MCF 10A (cell line): ENCODE results near the gene CCDC28A. TPM values are rescaled to one million over a fixed set of nuclear protein-coding genes. Genes with fewer than 3 reads are reported as not detected.

ENCODE experiments used
- BruUV-seq: library from RNA; stranded (reverse); fragments of 400-500 nt; replicated peaks from 2 replicates; lab custom pipeline; 2021; lab: Mats Ljungman, UMichigan
- CTCF ChIA-PET: fragments of 300-600 bp; sonication (Branson Sonifier 250); formaldehyde crosslinking; extraction: SDS; loops from one replicate; lab custom pipeline; 2021; ENCODE audit warnings: antibody characterized with exemption, inconsistent platforms; lab: Yijun Ruan, JAX
- POLR2A ChIA-PET: fragments of 300-600, 350-650 bp; sonication (Branson Sonifier 250); formaldehyde crosslinking; extraction: SDS; loops from one replicate; lab custom pipeline; 2020; ENCODE audit warnings: antibody characterized with exemption, inconsistent platforms; lab: Yijun Ruan, JAX
- DNase-seq: peaks from one replicate; pipeline ENCODE4 v3.0.0-alpha.2; 2018; ENCODE audit not compliant: unreplicated experiment
- H3K27ac Mint-ChIP-seq: one replicate; pipeline ENCODE4 v1.8.0; 2022; ENCODE audit warnings: mild to moderate bottlenecking, low read depth, mixed read lengths; ENCODE audit not compliant: unreplicated experiment
- H3K27me3 Mint-ChIP-seq: one replicate; pipeline ENCODE4 v1.8.0; 2022; ENCODE audit warnings: mixed read lengths; ENCODE audit not compliant: insufficient read depth, unreplicated experiment
- H3K36me3 Mint-ChIP-seq: one replicate; pipeline ENCODE4 v1.8.0; 2022; ENCODE audit warnings: mild to moderate bottlenecking, moderate library complexity, mixed read lengths; ENCODE audit not compliant: insufficient read depth, unreplicated experiment
- H3K4me1 Mint-ChIP-seq: one replicate; pipeline ENCODE4 v1.8.0; 2022; ENCODE audit warnings: mixed read lengths; ENCODE audit not compliant: insufficient read depth, unreplicated experiment
- H3K4me3 Mint-ChIP-seq: one replicate; pipeline ENCODE4 v1.8.0; 2022; ENCODE audit warnings: mild to moderate bottlenecking, moderate library complexity, mixed read lengths; ENCODE audit not compliant: unreplicated experiment
- H3K9me3 Mint-ChIP-seq: one replicate; pipeline ENCODE4 v1.8.0; 2022; ENCODE audit warnings: mixed read lengths; ENCODE audit not compliant: unreplicated experiment
- CTCF ChIP-seq: fragments of 200-600 bp; IDR thresholded peaks from one replicate; pipeline ENCODE4 v1.8.0; 2022; ENCODE audit warnings: antibody characterized with exemption, mild to moderate bottlenecking; ENCODE audit not compliant: unreplicated experiment
- intact Hi-C: fragments of 100-400 bp; cut with micrococcal nuclease; formaldehyde crosslinking; loops from 2 replicates; pipeline ENCODE4 v1.14.1; 2022
- total RNA-seq: library from RNA; stranded (reverse); gene quantifications from 2 replicates; pipeline ENCODE4 v1.2.3, GENCODE V29; 2022

CCDC28A gene
- total RNA-seq, 1 experiment from 2014 or later: 15.8 TPM

DNA sequence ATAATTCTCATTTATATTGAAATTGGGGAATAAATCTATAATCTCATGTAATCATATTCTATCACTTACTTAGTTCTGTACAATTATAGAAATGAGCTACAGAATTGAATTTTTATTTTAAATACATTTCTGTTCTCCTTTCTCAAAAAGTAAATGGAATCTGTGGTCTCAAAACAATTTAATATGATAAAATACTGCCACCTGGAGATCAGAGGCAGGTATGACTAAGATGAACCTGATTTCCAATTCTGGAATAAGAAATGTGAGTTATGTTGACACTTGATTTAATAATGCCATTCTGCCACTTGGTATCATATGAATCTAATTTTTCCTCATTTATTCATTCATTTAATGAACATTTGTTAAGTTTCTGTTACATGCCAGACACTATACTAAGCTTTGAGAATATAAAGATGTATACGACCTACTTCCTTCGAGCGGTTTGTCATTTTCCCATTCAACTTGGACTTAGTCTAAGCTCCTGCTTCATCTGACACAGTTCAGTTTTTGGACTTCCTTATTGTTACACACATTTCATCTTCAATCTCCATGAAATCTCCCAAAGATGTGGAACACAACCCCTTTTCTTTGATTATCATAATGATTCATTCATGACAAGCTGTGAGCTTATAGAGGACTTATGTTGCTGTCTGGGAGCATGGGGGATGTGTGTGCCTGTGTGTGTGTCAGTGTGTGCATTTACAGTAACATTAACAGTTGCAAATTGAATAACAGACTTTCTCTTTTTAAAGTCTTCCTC, 7.5 kb upstream of the CCDC28A start:
- ChIA-PET POLR2A (interaction anchor here (0.7 to 1.3 kb wide), 4 partner anchors 75 to 179 kb away, joined by 3 to 4 read pairs (median 3); no protein-coding TSS in a partner anchor), CTCF (interaction anchor here (0.5 to 7.1 kb wide), 35 partner anchors 8 to 759 kb away, joined by 3 to 153 read pairs (median 3); no protein-coding TSS in a partner anchor)
- intact Hi-C loops: loop anchor here (1.0 to 5.0 kb wide), 5 partner anchors 73 to 650 kb away; no protein-coding TSS in a partner anchor
- peak; percentile 43 for TF ChIP-seq CTCF
- Mint-ChIP-seq H3K4me3 (no peak overlapping the region), H3K36me3 (no peaks in the 10 kb centered on the region), H3K4me1 (no peaks in the 10 kb centered on the region), H3K27me3 (no peaks in the 10 kb centered on the region), H3K9me3 (no peaks in the 10 kb centered on the region), H3K27ac (no peak overlapping the region)
- DNase-seq: peak; percentile 47
- BruUV-seq: no TSS peak

- CTCF ChIA-PET: interaction anchor here (0.5 to 4.3 kb wide), 6 partner anchors 67 to 1842 kb away, joined by 3 to 34 read pairs (median 4); no protein-coding TSS in a partner anchor
- H3K4me3 Mint-ChIP-seq: no peak overlapping the region
- no peak for DNase-seq
- H3K4me1 Mint-ChIP-seq: no peaks in the 10 kb centered on the region
- TF ChIP-seq CTCF: no peak
- no peaks in the 10 kb centered on the region for H3K27me3 Mint-ChIP-seq
- no peaks in the 10 kb centered on the region for H3K36me3 Mint-ChIP-seq
- no TSS peak for BruUV-seq
- POLR2A ChIA-PET: interaction anchor here (0.7 kb wide), 1 partner anchor 179 kb away, joined by 3 read pairs; no protein-coding TSS in a partner anchor
- intact Hi-C loops: loop anchor here (5.0 kb wide), 1 partner anchor 252 kb away; no protein-coding TSS in a partner anchor
- H3K9me3 Mint-ChIP-seq: no peaks in the 10 kb centered on the region
- no peak overlapping the region for H3K27ac Mint-ChIP-seq
Observed at GRCh38 chr6:138769102-138769676, 4.4 kb upstream of the CCDC28A start.

DNA sequence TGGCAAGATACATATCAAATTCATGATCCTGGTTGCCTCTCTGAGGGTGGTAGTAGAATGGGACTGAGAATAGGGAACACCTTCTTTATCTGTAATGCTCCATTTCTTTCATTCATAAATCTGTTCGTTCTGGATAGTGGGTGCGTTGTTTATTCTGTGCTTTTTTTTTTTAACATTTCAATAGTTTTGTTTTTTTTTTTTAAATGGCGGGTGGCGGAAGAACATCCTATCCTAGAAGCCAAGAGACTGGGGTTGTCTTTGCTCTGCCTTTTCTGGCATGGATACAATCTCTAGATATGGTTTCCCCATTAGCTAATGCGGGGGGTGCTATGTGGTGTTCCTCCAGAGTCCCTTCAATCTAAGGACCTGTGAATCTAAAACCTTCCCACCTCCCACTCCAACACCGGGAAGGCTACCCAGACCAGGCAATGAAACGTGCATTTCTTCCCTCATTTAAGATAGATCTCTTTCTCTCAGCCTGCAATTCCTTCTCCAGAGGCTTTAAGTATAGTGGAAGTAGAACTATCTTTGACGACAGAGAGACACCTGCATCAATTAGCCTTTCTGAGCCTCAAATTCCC, 883 bp upstream of the CCDC28A start:
- no peaks in the 10 kb centered on the region for H3K9me3 Mint-ChIP-seq
- no peak for DNase-seq
- ChIA-PET CTCF (interaction anchor here (0.6 to 2.9 kb wide), 6 partner anchors 181 to 838 kb away, joined by 3 to 13 read pairs (median 4); no protein-coding TSS in a partner anchor), POLR2A (interaction anchor here (0.7 to 2.2 kb wide), 15 partner anchors 29 to 667 kb away, joined by 3 to 8 read pairs (median 4); partner anchors contain the start of gene HEBP2)
- peak overlapping the region; percentile 99 for H3K27ac Mint-ChIP-seq
- BruUV-seq: no TSS peak
- peak overlapping the region; percentile 95 for H3K4me3 Mint-ChIP-seq
- H3K36me3 Mint-ChIP-seq: peaks cover 18% of the 10 kb centered on the region
- no peak for TF ChIP-seq CTCF
- no peaks in the 10 kb centered on the region for H3K4me1 Mint-ChIP-seq
- intact Hi-C loops: no loop called here
- H3K27me3 Mint-ChIP-seq: no peaks in the 10 kb centered on the region
